Ovary (tissue), 3 donors: Measurements from ENCODE around the gene SFI1.

Experiments
- POLR2A ChIP-seq: fragments of 450-650 bp; IDR thresholded peaks from one replicate; pipeline ENCODE4 v1.6.1; 2017; ENCODE audit warnings: antibody characterized with exemption, mild to moderate bottlenecking, moderate library complexity
- TF ChIP-seq, protein P1 (sequence below), 3 donors: fragments of 450-650 bp in 2 of 3; fragments of 200-600 bp in 1 of 3; IDR thresholded peaks; one replicate each; pipeline versions ENCODE4 v1.5.1 to v1.8.0; 2016 to 2022; ENCODE audit warnings: antibody characterized with exemption in 3 of 3, mild to moderate bottlenecking in 1 of 3
- donor health status: DM: no; HTN: no; CAD: no.

GRCh38 chr22:31508536-31508935 is 12.2 kb downstream of the SFI1 start:
- TF ChIP-seq POLR2A: no peak
- TF ChIP-seq, protein P1, sequence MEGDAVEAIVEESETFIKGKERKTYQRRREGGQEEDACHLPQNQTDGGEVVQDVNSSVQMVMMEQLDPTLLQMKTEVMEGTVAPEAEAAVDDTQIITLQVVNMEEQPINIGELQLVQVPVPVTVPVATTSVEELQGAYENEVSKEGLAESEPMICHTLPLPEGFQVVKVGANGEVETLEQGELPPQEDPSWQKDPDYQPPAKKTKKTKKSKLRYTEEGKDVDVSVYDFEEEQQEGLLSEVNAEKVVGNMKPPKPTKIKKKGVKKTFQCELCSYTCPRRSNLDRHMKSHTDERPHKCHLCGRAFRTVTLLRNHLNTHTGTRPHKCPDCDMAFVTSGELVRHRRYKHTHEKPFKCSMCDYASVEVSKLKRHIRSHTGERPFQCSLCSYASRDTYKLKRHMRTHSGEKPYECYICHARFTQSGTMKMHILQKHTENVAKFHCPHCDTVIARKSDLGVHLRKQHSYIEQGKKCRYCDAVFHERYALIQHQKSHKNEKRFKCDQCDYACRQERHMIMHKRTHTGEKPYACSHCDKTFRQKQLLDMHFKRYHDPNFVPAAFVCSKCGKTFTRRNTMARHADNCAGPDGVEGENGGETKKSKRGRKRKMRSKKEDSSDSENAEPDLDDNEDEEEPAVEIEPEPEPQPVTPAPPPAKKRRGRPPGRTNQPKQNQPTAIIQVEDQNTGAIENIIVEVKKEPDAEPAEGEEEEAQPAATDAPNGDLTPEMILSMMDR (IDR thresholded peaks at IDR 0.05): no peak
